BJ (cell line): ENCODE data around the gene CIP2A. TPM values are rescaled to one million over a fixed set of nuclear protein-coding genes. Genes with fewer than 3 reads are reported as not detected.

ENCODE experiments used
- CTCF ChIA-PET: fragments of 350-600 bp; formaldehyde crosslinking; extraction: SDS; loops from one replicate; lab custom pipeline; 2021; ENCODE audit warnings: antibody characterized with exemption, inconsistent platforms; lab: Yijun Ruan, JAX
- POLR2A ChIA-PET: fragments of 300-600 bp; sonication (Branson Sonifier 250); formaldehyde crosslinking; extraction: SDS; loops from one replicate; lab custom pipeline; 2021; ENCODE audit warnings: antibody characterized with exemption; lab: Charles Lee
- DNase-seq: peaks from one replicate; pipeline ENCODE4 v3.0.0-alpha.2; 2011; ENCODE audit warnings: low read depth
- H3K27me3 ChIP-seq: 2 replicates; pipeline ENCODE4 v1.6.0; 2011; ENCODE audit warnings: low read length; ENCODE audit not compliant: control insufficient read depth, insufficient read depth
- H3K36me3 ChIP-seq: 2 replicates; pipeline ENCODE4 v1.5.1; 2011; ENCODE audit warnings: low read length; ENCODE audit not compliant: control insufficient read depth, insufficient read depth
- H3K4me3 ChIP-seq: 2 replicates; pipeline ENCODE4 v1.5.1; 2011; ENCODE audit warnings: low read depth, mild to moderate bottlenecking, control low read depth, low read length
- CTCF ChIP-seq: IDR thresholded peaks from 2 replicates; pipeline ENCODE4 v1.5.1; 2011; ENCODE audit warnings: low read depth, mild to moderate bottlenecking, control low read depth, inconsistent platforms, low read length, moderate library complexity; ENCODE audit not compliant: insufficient read depth
- polyA plus RNA-seq: library from polyadenylated mRNA; depleted of rRNA; stranded (reverse); fragments of >200 nt; gene quantifications from 2 replicates; pipeline ENCODE4 v1.2.3, GENCODE V29; 2011

Gene CIP2A
- polyA plus RNA-seq, 1 experiment = 17.3 TPM

GRCh38 chr3:108554913-108555571 is 34.2 kb downstream of the CIP2A start:
- no peaks in the 10 kb centered on the region for H3K36me3 ChIP-seq
- ChIA-PET CTCF (interaction anchor here (0.9 to 1.6 kb wide), 4 partner anchors 15 to 68 kb away, joined by 3 to 4 read pairs (median 4); no protein-coding TSS in a partner anchor), POLR2A (no interaction called here)
- no peak for DNase-seq
- H3K4me3 ChIP-seq = no peak overlapping the region
- no peaks in the 10 kb centered on the region for H3K27me3 ChIP-seq
- TF ChIP-seq CTCF = no peak

GRCh38 chr3:108554229-108554628 is 35.0 kb downstream of the CIP2A start:
- ChIA-PET CTCF (interaction anchor here (1.1 to 3.6 kb wide), 4 partner anchors 17 to 67 kb away, joined by 3 to 47 read pairs (median 11); no protein-coding TSS in a partner anchor), POLR2A (no interaction called here)
- no peak for TF ChIP-seq CTCF
- Histone ChIP-seq H3K4me3 (no peak overlapping the region), H3K27me3 (no peaks in the 10 kb centered on the region), H3K36me3 (no peaks in the 10 kb centered on the region)
- no peak for DNase-seq

GRCh38 chr3:108552267-108553159 is 36.7 kb downstream of the CIP2A start:
- Histone ChIP-seq H3K4me3 (no peak overlapping the region), H3K27me3 (no peaks in the 10 kb centered on the region), H3K36me3 (no peaks in the 10 kb centered on the region)
- ChIA-PET CTCF (interaction anchor here (0.6 to 3.6 kb wide), 21 partner anchors 9 to 1304 kb away, joined by 3 to 47 read pairs (median 4); no protein-coding TSS in a partner anchor), POLR2A (no interaction called here)
- peak; percentile 28 for TF ChIP-seq CTCF
- no peak for DNase-seq

- Histone ChIP-seq H3K27me3 (no peaks in the 10 kb centered on the region), H3K4me3 (no peak overlapping the region), H3K36me3 (no peaks in the 10 kb centered on the region)
- CTCF ChIA-PET = no interaction called here
- TF ChIP-seq CTCF = no peak
- POLR2A ChIA-PET = no interaction called here
- DNase-seq = no peak
Measured at GRCh38 chr3:108548886-108549285, 40.4 kb downstream of the CIP2A start.

- Histone ChIP-seq H3K27me3 (no peaks in the 10 kb centered on the region), H3K36me3 (0 out of 2 replicates have a peak, but pooled peaks cover 1% of the 10 kb centered on the region), H3K4me3 (no peak overlapping the region)
- no peak for DNase-seq
- ChIA-PET POLR2A (no interaction called here), CTCF (no interaction called here)
- TF ChIP-seq CTCF = no peak
Measured at GRCh38 chr3:108548304-108548703, 40.9 kb downstream of the CIP2A start.
